Left ventricle myocardium inferior (tissue), 1 donor: ENCODE data around the gene FADS3. TPM values are rescaled to one million over a fixed set of nuclear protein-coding genes. Genes with fewer than 3 reads are reported as not detected.

Experiments used
- DNase-seq: peaks from one replicate; pipeline ENCODE4 v3.0.0-alpha.2; 2020
- H3K27ac ChIP-seq: fragments of 200-600 bp; replicated peaks from 2 replicates; pipeline ENCODE4 v1.8.0; 2021
- H3K27me3 ChIP-seq: fragments of 200-600 bp; 2 replicates; pipeline ENCODE4 v1.8.0; 2021; ENCODE audit warnings: low read depth
- H3K36me3 ChIP-seq: fragments of 200-600 bp; 2 replicates; pipeline ENCODE4 v1.8.0; 2021
- H3K4me1 ChIP-seq: fragments of 200-600 bp; 2 replicates; pipeline ENCODE4 v1.8.0; 2021
- H3K4me3 ChIP-seq: fragments of 200-600 bp; 2 replicates; pipeline ENCODE4 v1.8.0; 2021; ENCODE audit warnings: mild to moderate bottlenecking, moderate library complexity
- H3K9me3 ChIP-seq: fragments of 200-600 bp; replicated peaks from 2 replicates; pipeline ENCODE4 v1.8.0; 2021
- intact Hi-C: fragments of 100-400 bp; cut with micrococcal nuclease; formaldehyde crosslinking; loops from one replicate; pipeline ENCODE4 v1.11.0; 2022
- total RNA-seq: library from RNA; stranded (reverse); fragmentation: NEBNext Ultra II Directional; extraction: Animal tissue kit (Norgen Biotek cat#: 25700); gene quantifications from one replicate; pipeline ENCODE4 v1.2.1, GENCODE V29; 2021
- TF ChIP-seq, protein P1 (sequence below): fragments of 200-600 bp; IDR thresholded peaks from 2 replicates; pipeline ENCODE4 v1.8.0; 2021; ENCODE audit warnings: antibody characterized with exemption, mild to moderate bottlenecking, borderline replicate concordance
- donor health status: DM: no; HTN: yes; CAD: no; lungs with severe emphysema.

FADS3 gene
- total RNA-seq, 1 donor from 2014 or later = 65.5 TPM

DNA sequence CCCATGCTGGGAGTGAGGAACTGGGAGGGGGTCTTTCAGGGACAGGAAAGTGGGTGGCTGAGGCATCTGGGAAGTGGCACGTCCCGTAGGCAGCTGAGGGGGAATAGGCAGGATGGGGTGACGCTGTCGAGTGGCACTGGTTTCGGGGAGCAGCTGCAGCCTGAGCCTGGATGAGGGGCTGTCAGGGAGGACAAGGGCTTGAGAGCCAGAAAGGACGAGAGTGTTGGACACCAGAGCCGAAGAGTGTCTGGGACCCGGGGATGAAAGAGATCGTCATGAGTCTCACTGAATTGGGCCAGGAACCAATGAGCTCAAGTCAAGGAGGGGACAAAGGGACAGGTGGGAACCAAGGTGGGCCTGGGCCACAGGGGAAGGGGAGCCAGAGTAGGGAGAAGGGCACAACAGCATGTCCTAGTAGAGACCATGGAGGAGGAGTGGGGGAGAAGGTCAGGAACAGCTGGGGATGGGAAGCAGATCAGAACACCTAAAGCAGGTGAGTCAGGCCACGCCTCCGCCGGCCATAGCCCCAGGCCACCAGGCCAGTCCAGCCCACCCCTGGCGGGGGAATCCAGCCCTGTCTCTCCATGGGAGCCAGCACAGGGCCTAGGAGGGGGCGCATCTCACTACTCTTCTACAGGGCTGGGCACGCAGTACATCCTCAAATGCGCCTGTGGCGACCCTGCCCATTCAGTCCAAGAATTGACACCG, 21.8 kb upstream of the FADS3 start:
- H3K4me1 ChIP-seq = peaks cover 67% of the 10 kb centered on the region
- intact Hi-C loops = no loop called here
- DNase-seq = peak; percentile 11
- peak overlapping the region; percentile 40 for H3K27ac ChIP-seq
- no peaks in the 10 kb centered on the region for H3K36me3 ChIP-seq
- H3K9me3 ChIP-seq = no peaks in the 10 kb centered on the region
- TF ChIP-seq, protein P1, sequence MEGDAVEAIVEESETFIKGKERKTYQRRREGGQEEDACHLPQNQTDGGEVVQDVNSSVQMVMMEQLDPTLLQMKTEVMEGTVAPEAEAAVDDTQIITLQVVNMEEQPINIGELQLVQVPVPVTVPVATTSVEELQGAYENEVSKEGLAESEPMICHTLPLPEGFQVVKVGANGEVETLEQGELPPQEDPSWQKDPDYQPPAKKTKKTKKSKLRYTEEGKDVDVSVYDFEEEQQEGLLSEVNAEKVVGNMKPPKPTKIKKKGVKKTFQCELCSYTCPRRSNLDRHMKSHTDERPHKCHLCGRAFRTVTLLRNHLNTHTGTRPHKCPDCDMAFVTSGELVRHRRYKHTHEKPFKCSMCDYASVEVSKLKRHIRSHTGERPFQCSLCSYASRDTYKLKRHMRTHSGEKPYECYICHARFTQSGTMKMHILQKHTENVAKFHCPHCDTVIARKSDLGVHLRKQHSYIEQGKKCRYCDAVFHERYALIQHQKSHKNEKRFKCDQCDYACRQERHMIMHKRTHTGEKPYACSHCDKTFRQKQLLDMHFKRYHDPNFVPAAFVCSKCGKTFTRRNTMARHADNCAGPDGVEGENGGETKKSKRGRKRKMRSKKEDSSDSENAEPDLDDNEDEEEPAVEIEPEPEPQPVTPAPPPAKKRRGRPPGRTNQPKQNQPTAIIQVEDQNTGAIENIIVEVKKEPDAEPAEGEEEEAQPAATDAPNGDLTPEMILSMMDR = no peak
- H3K4me3 ChIP-seq = peak overlapping the region; percentile 21
- H3K27me3 ChIP-seq = no peaks in the 10 kb centered on the region

- Histone ChIP-seq H3K27ac (peak overlapping the region; percentile 54), H3K9me3 (no peaks in the 10 kb centered on the region), H3K27me3 (no peaks in the 10 kb centered on the region), H3K36me3 (peaks cover 1% of the 10 kb centered on the region), H3K4me3 (peak overlapping the region; percentile 14), H3K4me1 (peaks cover 61% of the 10 kb centered on the region)
- intact Hi-C loops = no loop called here
- TF ChIP-seq, protein P1 = no peak
- peak; percentile 25 for DNase-seq
Measured at GRCh38 chr11:61912530-61912898, 21.2 kb upstream of the FADS3 start.

- TF ChIP-seq, protein P1 = no peak
- peak; percentile 22 for DNase-seq
- H3K36me3 ChIP-seq = peaks cover 7% of the 10 kb centered on the region
- intact Hi-C loops = no loop called here
- H3K27ac ChIP-seq = peak overlapping the region; percentile 54
- no peaks in the 10 kb centered on the region for H3K9me3 ChIP-seq
- peaks cover 56% of the 10 kb centered on the region for H3K4me1 ChIP-seq
- no peaks in the 10 kb centered on the region for H3K27me3 ChIP-seq
- H3K4me3 ChIP-seq = peak overlapping the region; percentile 14
Measured at GRCh38 chr11:61911701-61912529, 20.6 kb upstream of the FADS3 start.

- H3K36me3 ChIP-seq = peaks cover 14% of the 10 kb centered on the region
- H3K4me3 ChIP-seq = no peak overlapping the region
- H3K4me1 ChIP-seq = peaks cover 50% of the 10 kb centered on the region
- no peak for DNase-seq
- H3K9me3 ChIP-seq = no peaks in the 10 kb centered on the region
- peak overlapping the region; percentile 54 for H3K27ac ChIP-seq
- TF ChIP-seq, protein P1 = no peak
- intact Hi-C loops = no loop called here
- H3K27me3 ChIP-seq = no peaks in the 10 kb centered on the region
Measured at GRCh38 chr11:61911128-61911700, 19.9 kb upstream of the FADS3 start.

DNA sequence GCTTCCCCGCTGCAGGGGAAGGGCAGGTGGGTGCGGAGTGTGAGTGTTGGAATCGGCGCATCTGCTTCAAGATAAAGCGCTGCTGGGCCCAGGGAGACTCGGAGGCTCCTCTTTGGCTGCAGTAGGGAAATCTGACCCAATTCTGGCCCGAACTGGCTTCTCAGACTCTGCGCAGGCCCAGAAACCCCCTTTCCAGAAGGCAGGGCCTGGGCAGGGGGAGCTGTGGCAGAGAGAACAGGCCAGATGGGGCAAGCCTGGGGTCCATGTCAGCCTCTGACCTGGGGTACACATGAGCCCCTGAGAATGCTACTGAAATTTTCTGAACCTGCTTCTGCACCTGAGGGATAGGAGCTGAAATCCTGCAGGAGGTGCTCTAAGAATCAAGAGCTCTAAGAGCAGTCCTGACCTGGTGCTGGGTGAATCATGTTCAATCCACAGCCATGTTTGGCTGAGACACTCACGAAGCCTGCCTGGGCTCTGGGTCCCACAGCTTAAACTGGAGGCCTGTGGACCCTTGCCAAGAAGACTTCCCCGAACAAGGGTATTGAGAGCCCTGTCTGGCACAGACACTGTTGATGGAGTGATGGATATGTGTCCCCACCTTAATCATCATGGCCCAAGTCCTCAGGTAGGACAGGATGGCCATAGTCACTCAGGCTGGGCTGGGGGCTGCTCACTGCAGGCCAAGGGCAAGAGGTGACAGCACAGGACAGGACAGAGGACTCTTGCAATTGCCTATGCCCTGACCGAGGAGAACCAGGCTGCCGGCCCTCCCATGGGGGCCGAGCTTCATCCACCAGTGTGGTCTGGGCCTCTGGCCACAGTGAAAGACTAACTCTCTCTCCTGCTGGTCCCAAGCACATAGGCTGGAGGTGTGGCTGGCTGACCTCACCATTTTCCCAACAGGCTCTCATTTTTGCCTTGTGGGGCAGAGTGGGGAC, 19.1 kb upstream of the FADS3 start:
- Histone ChIP-seq H3K4me1 (peaks cover 50% of the 10 kb centered on the region), H3K36me3 (peaks cover 22% of the 10 kb centered on the region), H3K4me3 (no peak overlapping the region), H3K9me3 (no peaks in the 10 kb centered on the region), H3K27ac (peak overlapping the region; percentile 54), H3K27me3 (no peaks in the 10 kb centered on the region)
- DNase-seq = peak; percentile 22
- TF ChIP-seq, protein P1 = no peak
- intact Hi-C loops = no loop called here
